Spleen (tissue), 13 donors: ENCODE results near the gene IFI27L1. TPM values are rescaled to one million over a fixed set of nuclear protein-coding genes. Genes with fewer than 3 reads are reported as not detected.

Experiments
- DNase-seq: peaks from one replicate; pipeline ENCODE4 v3.0.0-alpha.2; 2020
- H3K27ac ChIP-seq, 8 donors: fragments of 200-600 bp; sonication (generic) in 7 of 8; 1 replicate in 4 of 8; 2 replicates in 4 of 8; pipeline versions ENCODE4 v1.5.0 to v1.8.0; 2016 to 2021; ENCODE audit warnings: inconsistent platforms in 4 of 8, mild to moderate bottlenecking in 4 of 8, moderate library complexity in 1 of 8
- H3K27me3 ChIP-seq, 7 donors: fragments of 200-600 bp; sonication (generic) in 6 of 7; replicated peaks in 1 of 7; 1 replicate in 4 of 7; 2 replicates in 3 of 7; pipeline versions ENCODE4 v1.5.0 to v1.8.0; 2016 to 2021; ENCODE audit warnings: inconsistent platforms in 3 of 7, mild to moderate bottlenecking in 1 of 7
- H3K36me3 ChIP-seq, 6 donors: fragments of 200-600 bp; sonication (generic) in 5 of 6; 1 replicate in 4 of 6; 2 replicates in 2 of 6; pipeline versions ENCODE4 v1.5.0 to v1.8.0; 2016 to 2021; ENCODE audit warnings: inconsistent platforms in 2 of 6
- H3K4me1 ChIP-seq, 6 donors: fragments of 200-600 bp; sonication (generic) in 5 of 6; 1 replicate in 3 of 6; 2 replicates in 3 of 6; pipeline versions ENCODE4 v1.5.0 to v1.8.0; 2016 to 2021; ENCODE audit warnings: inconsistent platforms in 3 of 6
- H3K4me3 ChIP-seq, 8 donors: fragments of 200-600 bp; sonication (generic) in 7 of 8; 1 replicate in 4 of 8; 2 replicates in 4 of 8; pipeline versions ENCODE4 v1.5.0 to v1.8.0; 2016 to 2021; ENCODE audit warnings: inconsistent platforms in 4 of 8, mild to moderate bottlenecking in 4 of 8, moderate library complexity in 2 of 8
- H3K9me3 ChIP-seq, 8 donors: fragments of 200-600 bp; sonication (generic) in 7 of 8; 1 replicate in 4 of 8; 2 replicates in 4 of 8; pipeline versions ENCODE4 v1.5.0 to v1.8.0; 2016 to 2021; ENCODE audit warnings: inconsistent platforms in 4 of 8
- POLR2A ChIP-seq, 3 donors: fragments of 450-650 bp; IDR thresholded peaks; one replicate each; pipeline ENCODE4 v1.5.1; 2017; ENCODE audit warnings: antibody characterized with exemption in 3 of 3, mild to moderate bottlenecking in 1 of 3
- POLR2AphosphoS5 ChIP-seq, 3 donors: sonication (generic); formaldehyde crosslinking; IDR thresholded peaks; one replicate each; pipeline ENCODE4 v1.5.1; 2017; ENCODE audit warnings: antibody characterized with exemption in 3 of 3
- WGBS, 5 donors: extraction: QIAGEN DNeasy Blood & Tissue Kit in 3 of 5; methylation state at CpG; one replicate each; pipeline versions ENCODE4 v1.1.5 to v1.1.7; 2013 to 2018; 5-methylcytosine and 5-hydroxymethylcytosine counted together
- intact Hi-C: fragments of 100-400 bp; cut with DNase I; formaldehyde crosslinking; loops from one replicate; pipeline ENCODE4 v1.15.0; 2023; ENCODE audit warnings: low total_unique reads
- long read RNA-seq, 2 donors: transcript quantifications; one replicate each; lab custom pipeline, GENCODE V29; 2026
- polyA plus RNA-seq, 3 donors: library from polyadenylated mRNA; stranded (reverse); fragments of 200-250 nt; gene quantifications; one replicate each; pipeline ENCODE4 v1.2.1, GENCODE V29; 2013
- total RNA-seq, 7 donors: library from RNA; depleted of rRNA in 3 of 7; stranded (reverse); fragments of >200 nt in 3 of 7; fragmentation: NEBNext Ultra II Directional in 4 of 7; extraction: Animal tissue kit (Norgen Biotek cat#: 25700) in 4 of 7; gene quantifications; one replicate each; pipeline versions ENCODE4 v1.1.0 to v1.2.1, GENCODE V29; 2016 to 2021
- TF ChIP-seq, protein P1 (sequence below), 11 experiments: fragments of 200-600 bp in 7 of 11; fragments of 450-650 bp in 4 of 11; sonication (generic) in 4 of 11; IDR thresholded peaks in 8 of 11; conservative IDR thresholded peaks in 3 of 11; 1 replicate in 7 of 11; 2 replicates in 4 of 11; pipeline versions ENCODE4 v1.4.0 to v1.8.0; 2016 to 2021; ENCODE audit warnings: antibody characterized with exemption in 11 of 11, inconsistent platforms in 4 of 11, mild to moderate bottlenecking in 1 of 11
- donor health status: healthy with polysubstance abuse.
- donor health status: DM: no; HTN: no; CAD: no; lungs with moderate emphysema.
- donor health status: DM: no; HTN: no; CAD: no.
- donor health status: Bipolar disorder and iron deficiency.
- donor health status: healthy.
- donor health status: DM: no; HTN: no; CAD: no.
- donor health status: DM: yes; HTN: yes; CAD: no.

Gene IFI27L1
- total RNA-seq, result 10 to 100 TPM in 6 of 7 donors, 1 to 10 TPM in 1; 4.4 to 16.1 (median 11.4) TPM
- 10 to 100 TPM in 2 of 3 donors, 1 to 10 TPM in 1; 7.5 to 18.8 (median 13.9) TPM for polyA plus RNA-seq
- long read RNA-seq, donor 1, transcript IFI27L1-209 (5 exons, 680 nt), result major isoform, 5 of 6 reads
- long read RNA-seq, donor 1, partial matches to known transcripts, result 0 of 6 reads
- long read RNA-seq, donor 1, other reads (novel, unspliced or antisense), result 0 of 6 reads
- long read RNA-seq, donor 2, transcript IFI27L1-209 (5 exons, 680 nt), result major isoform, 5 of 5 reads
- long read RNA-seq, donor 2, partial matches to known transcripts, result 0 of 5 reads
- long read RNA-seq, donor 2, other reads (novel, unspliced or antisense), result 0 of 5 reads

GRCh38 chr14:94080621-94081385 is at the start of gene IFI27L1, which contains the start of gene DDX24:
Gene IFI27L1, plus strand, starts transcription at chr14:94081310. Its CDS starts 15,628 bp downstream, at chr14:94096938.
Gene DDX24, minus strand, starts transcription at chr14:94081202. Its CDS starts 1,460 bp downstream, at chr14:94079742.
- Histone ChIP-seq H3K4me1 (peaks cover 28 to 66% (median 57%) of the 10 kb centered on the region in 6 donors), H3K4me3 (peak within 1 kb of the TSS; percentile 88 to 99 (median 94)), H3K9me3 (peaks cover 0 to 6% (median 6%) of the 10 kb centered on the region in 8 donors), H3K36me3 (peaks cover 0 to 35% (median 19%) of the 10 kb centered on the region in 6 donors), H3K27me3 (no peaks in the 10 kb centered on the region), H3K27ac (peak within 1 kb of the TSS; percentile 89 to 97 (median 96))
- 0 to 1% (median 0%) methylated on average over 49 to 77 of the region's 77 CpGs for WGBS, 5 donors
- peak; percentile 99 for DNase-seq
- TF ChIP-seq POLR2A (IDR thresholded peaks at IDR 0.05), result peak; percentile 88 to 94 (median 90)
- TF ChIP-seq, protein P1, sequence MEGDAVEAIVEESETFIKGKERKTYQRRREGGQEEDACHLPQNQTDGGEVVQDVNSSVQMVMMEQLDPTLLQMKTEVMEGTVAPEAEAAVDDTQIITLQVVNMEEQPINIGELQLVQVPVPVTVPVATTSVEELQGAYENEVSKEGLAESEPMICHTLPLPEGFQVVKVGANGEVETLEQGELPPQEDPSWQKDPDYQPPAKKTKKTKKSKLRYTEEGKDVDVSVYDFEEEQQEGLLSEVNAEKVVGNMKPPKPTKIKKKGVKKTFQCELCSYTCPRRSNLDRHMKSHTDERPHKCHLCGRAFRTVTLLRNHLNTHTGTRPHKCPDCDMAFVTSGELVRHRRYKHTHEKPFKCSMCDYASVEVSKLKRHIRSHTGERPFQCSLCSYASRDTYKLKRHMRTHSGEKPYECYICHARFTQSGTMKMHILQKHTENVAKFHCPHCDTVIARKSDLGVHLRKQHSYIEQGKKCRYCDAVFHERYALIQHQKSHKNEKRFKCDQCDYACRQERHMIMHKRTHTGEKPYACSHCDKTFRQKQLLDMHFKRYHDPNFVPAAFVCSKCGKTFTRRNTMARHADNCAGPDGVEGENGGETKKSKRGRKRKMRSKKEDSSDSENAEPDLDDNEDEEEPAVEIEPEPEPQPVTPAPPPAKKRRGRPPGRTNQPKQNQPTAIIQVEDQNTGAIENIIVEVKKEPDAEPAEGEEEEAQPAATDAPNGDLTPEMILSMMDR (IDR thresholded peaks at IDR 0.05 in 8 of 11, conservative IDR thresholded peaks at IDR 0.05 in 3 of 11), result peak in 1 of 11 experiments; percentile 26
- TF ChIP-seq POLR2AphosphoS5 (IDR thresholded peaks at IDR 0.05), result peak; percentile 99
- intact Hi-C loops, result no loop called here

DNA sequence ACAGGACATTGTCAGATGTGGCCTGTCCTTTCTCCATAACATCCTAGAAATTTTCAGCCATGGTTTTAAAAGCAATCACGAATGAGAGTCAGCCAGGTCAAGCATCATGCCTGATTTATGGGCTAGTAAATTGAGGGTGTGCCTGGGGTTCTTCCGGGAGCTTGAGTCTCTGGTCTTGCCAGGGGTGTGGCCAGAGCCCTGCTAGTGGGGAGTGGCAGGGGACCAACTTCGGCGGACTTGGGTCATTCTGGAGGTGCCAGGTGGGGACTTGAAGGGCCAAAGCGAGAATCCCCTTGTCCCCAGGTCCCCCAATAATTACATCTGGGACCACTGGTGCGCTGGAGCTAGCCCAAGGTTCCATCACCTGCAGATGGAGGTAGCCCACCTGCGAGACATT is 49.2 kb upstream of the IFI27L1 start:
- WGBS, 5 donors, result 78 to 84% (median 80%) methylated on average over 7 of the region's 7 CpGs
- Histone ChIP-seq H3K9me3 (no peaks in the 10 kb centered on the region), H3K4me3 (no peak overlapping the region), H3K4me1 (peaks cover 0 to 31% (median 12%) of the 10 kb centered on the region in 6 donors), H3K27me3 (no peaks in the 10 kb centered on the region), H3K36me3 (no peaks in the 10 kb centered on the region), H3K27ac (no peak overlapping the region)
- DNase-seq, result no peak
- intact Hi-C loops, result no loop called here
- TF ChIP-seq POLR2AphosphoS5 (IDR thresholded peaks at IDR 0.05) (no peak), POLR2A (IDR thresholded peaks at IDR 0.05) (no peak)
- TF ChIP-seq, protein P1 (IDR thresholded peaks at IDR 0.05 in 8 of 11, conservative IDR thresholded peaks at IDR 0.05 in 3 of 11), result no peak

DNA sequence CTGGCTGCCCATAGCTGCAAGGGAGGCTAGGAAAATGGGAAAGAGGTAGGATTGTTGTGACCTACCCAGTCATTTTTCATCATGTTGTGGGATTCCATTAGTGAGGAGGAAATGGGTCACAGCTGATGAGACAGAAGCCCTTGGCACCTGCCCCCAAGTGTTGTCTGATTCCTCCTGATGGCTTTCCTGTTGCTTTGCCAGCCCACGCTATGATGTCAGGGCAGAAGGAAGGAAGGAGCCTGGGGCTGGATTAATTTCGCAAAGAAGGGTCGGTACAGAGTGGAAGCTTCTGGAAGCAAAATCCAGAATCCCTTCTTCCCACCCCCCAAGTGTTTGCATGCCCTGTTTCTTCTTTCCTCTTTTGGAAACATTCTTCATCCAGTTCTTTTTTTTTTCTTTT is 46.2 kb upstream of the IFI27L1 start:
- H3K27me3 ChIP-seq, result no peaks in the 10 kb centered on the region
- WGBS, 5 donors, result 43 to 72% (median 62%) methylated on average over 3 of the region's 3 CpGs
- intact Hi-C loops, result loop anchor here (5.0 kb wide), 1 partner anchor 142 kb away; no protein-coding TSS in a partner anchor
- H3K27ac ChIP-seq, result no peak overlapping the region
- no peaks in the 10 kb centered on the region for H3K9me3 ChIP-seq
- TF ChIP-seq, protein P1 (IDR thresholded peaks at IDR 0.05 in 8 of 11, conservative IDR thresholded peaks at IDR 0.05 in 3 of 11), result no peak
- TF ChIP-seq POLR2AphosphoS5 (IDR thresholded peaks at IDR 0.05), result no peak
- no peak for TF ChIP-seq POLR2A (IDR thresholded peaks at IDR 0.05)
- peaks cover 0 to 8% (median 2%) of the 10 kb centered on the region in 6 donors for H3K4me1 ChIP-seq
- no peaks in the 10 kb centered on the region for H3K36me3 ChIP-seq
- no peak overlapping the region for H3K4me3 ChIP-seq
- no peak for DNase-seq
